Tongue (tissue), 2 donors: ENCODE measurements around the gene LINC00237. TPM values are rescaled to one million over a fixed set of nuclear protein-coding genes. Genes with fewer than 3 reads are reported as not detected.

Source experiments
- DNase-seq: peaks from one replicate; pipeline ENCODE4 v3.0.0-alpha.2; 2015
- total RNA-seq: library from RNA; depleted of rRNA; stranded (reverse); fragments of >200 nt; gene quantifications from one replicate; pipeline ENCODE4 v1.2.3, GENCODE V29; 2014

Gene LINC00237
- not detected for total RNA-seq

DNA sequence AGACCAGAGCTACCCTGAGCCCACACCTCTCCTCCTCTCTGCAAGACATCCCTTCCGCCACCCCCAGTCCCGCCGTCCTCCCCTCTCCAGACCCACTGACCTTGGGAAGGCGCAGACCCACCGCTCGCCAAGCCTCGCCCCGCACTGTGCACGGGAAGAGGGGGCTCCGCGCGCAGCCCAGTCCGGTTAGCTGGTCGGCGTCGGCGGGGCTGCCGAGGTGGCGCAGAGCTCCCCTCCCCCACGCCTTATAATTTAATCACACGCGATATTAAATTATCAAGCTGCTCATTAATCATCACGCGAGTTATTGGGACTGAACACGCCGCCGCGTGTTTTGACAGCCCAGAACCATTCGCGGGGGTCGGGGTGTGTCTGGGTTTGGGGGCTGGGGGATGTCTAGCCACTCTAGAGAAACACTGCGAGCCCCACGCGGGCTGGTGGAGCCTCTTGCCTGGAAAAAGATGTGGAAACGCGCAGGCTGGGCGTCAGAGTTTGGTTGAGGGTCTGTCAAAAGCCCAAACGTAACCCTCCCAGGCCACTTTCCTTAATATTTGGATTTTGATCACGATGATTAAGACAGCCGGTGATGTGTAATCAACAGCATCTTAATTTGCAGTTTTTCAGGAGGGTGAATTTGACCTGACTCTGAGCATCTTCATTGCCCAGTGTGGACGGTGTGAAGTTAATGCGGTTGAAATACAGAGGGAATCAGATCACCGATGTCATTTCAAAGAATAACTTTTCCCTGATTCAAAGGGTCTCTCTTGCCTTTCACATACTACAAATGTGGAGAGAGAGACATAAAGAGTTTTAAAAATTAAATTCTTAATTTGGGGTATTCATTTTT lies at the start of gene LINC00237:
Gene LINC00237, minus strand, starts transcription at position 188 of the 847 bp plus-strand sequence.
- DNase-seq = no peak

GRCh38 chr20:21155268-21155667 lies 49.1 kb upstream of the LINC00237 start:
- no peak for DNase-seq

DNA sequence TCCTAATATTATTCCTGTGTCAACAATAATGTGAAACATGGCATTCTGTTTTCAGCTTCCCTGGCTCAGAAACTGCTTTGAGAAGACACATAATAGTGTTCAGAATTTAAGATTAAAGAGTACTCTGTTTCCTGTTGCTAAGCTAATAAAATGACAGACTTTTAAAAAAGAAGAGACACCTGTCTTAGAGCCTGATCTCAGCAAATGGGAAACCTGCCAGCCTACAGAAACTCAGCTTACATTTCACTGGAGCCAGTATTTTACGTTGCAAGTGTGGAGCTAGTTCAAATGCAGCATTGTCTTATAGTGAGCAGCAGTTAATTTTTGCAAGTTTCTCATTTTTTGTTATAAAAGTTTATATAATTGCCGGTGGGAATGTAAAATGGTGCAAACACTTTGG lies 48.5 kb upstream of the LINC00237 start:
- peak; percentile 13 for DNase-seq

DNA sequence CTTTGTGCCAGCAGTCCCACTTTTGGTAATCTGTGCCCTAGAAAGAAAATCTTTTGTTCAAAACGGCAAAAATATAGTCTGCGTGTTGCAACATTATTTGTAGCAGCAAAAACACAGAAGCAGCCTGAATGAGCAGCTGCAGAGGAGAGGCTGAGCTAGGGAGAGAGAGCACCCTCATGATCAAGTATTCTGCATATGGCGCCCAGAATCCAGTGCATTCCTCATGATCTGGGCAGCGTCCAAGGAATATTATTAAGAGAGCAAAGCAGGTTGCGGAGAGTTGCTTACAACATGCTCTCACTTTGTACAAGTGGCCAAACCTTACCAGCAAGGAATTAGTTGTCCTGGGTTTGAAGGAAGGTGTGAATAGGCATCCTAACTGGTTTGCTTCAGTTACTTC lies 45.6 kb upstream of the LINC00237 start:
- no peak for DNase-seq

GRCh38 chr20:21149344-21149743 lies 43.2 kb upstream of the LINC00237 start:
- no peak for DNase-seq

DNA sequence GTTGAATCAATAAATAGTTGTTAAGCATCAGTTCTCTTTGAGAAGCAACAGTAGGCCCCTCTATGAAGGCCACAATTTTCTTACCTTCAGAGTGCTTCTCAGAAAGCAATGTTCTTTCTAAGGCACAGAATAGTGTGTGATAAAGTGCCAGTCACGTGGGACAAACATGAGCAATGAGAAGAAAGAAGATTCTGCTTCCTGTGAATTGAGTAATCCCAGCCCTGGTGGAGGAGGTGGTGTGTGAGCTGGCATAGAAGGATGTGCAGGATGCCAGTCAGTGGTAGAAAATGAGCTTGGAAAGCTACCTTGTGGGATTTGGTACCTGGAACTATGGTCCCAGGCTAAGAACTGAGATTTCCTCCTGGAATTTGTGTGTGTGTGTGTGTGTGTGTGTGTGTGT lies 41.4 kb upstream of the LINC00237 start:
- DNase-seq = no peak

DNA sequence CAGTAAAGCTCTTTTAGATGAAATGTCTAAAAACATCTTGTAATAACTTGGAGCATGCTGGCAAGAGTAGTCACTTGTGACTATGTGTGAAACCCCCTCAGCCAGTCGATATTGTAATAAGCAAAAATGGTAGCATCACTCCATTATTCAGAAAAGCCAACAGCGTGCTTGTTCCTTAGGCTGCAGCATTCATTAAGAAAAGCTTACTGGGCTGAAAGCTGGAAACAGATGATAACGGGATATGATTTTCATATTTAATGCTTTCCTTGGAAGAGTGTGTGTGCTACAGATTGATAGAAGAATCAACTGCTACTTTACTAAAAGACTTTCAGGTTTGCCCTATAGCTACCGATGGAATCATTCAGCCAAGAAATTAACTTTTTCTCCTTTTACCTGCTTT lies 40.1 kb upstream of the LINC00237 start:
- DNase-seq = no peak

GRCh38 chr20:21145424-21145823 lies 39.3 kb upstream of the LINC00237 start:
- no peak for DNase-seq

DNA sequence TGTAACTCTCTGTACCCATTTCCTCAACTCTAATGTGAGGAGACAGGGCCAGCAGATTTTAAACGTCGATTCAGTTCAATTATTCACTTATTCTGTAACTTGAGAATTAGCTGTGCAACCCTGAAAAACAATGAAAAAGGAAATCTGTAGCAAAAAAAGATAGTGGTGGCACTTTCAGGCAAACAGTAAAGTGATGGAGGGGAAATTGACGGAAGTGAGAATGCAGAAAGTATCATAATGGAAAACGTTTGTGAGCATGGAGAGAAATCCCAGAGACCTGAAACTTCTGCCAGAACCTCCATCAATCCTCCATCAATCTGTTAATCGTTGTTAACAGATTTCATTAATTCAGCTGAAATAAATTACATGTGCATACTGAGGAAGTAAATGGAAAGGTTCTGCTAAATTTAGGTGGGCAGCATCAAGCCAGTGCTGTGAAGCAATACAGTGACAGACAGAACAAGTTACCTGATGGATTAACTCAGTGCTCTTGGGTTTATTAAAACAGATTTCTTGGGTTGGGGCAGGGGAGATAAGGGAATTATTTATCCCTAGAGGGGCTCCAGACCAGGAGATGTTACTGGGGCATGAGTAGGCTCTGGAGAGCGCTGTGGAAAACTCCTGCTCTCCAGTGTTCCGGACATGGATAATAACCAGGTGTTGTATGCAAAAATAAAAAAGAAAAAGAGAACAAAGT lies 37.2 kb upstream of the LINC00237 start:
- no peak for DNase-seq

- no peak for DNase-seq
These were observed 35.7 kb upstream of the LINC00237 start for GRCh38 chr20:21141825-21142224.

DNA sequence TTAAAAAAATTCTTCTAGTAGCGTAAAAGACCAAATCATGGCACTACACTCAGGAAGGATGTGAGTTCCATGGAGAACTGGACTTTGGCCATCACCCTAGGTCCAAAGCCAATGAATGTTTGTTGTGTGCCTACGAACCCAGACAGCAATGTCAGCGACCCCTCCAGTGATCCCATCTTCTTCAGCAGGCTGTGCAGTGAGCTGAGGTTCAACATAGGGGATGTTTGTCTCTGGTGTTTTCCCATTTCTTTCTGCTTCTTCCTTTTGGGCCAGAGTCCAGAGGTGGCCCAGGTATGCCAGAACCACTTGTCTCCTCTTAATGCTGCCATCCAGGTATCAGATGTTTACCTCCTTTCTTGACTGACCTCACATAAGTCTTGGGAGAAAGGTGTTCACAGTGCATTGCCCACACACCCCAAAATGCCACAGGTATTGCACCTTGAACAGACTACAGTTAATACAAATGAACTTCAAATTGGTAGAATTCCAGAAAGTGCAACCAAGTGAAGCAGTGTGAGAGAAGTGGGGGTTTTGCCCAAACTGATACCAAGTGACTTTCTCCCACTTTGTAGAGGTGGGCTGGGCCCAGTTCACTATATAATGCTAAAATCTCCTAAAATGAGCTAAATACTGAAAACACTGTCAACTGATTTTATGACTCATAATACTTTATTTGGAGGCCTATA lies 33.9 kb upstream of the LINC00237 start:
- DNase-seq = no peak

DNA sequence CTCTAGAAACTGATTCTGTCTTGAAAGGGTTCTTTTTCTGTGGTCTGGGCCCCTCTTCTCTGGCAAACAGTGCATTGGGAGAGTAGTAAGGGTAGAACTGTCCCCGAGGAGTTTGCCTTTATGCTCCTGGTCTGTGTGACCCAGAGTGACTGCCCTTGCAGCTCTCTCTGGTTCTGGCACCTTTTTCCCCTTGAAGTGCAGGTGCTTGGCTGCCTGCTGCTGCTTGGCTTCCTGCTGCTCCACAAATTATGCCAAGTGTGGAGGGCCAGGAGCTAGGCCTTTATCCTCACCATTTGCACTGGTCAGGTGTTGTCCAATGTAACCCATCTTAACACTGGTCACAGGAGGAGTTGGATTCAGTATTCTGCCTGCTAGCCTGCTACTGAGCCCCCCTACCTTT lies 30.9 kb upstream of the LINC00237 start:
- DNase-seq = no peak

DNA sequence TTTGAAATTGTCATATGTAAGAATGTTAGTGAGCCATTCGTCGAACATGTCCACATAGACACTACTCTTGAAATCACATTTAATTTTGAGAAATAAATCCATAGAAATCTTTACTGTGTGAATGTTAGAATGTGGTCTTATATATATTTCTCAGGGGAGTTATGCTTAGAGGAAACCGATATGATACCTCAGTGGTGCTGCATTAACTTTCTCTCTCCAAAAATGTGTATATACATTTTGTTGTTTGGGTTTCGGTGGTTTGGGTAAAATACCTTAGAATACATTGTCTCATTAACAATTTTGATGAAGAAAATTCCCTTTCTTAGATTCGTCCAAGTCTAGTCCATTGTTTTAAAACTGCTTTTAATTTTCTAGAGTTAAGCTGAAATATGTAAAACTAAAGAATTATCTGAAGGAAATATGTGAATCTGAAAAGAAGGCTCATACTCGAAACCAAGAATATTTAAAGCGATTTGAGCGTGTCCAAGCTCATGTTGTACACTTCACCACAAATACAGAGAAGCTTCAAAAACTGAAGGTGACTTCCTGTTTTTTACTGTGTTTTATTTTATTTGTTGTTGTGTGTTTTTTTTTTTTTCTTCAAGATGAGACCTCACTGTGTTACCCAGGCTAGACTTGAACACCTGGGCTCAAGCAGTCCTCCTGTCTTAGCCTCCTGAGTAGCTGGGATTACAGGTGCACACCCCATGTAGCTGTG lies 30.0 kb upstream of the LINC00237 start:
- DNase-seq = no peak

GRCh38 chr20:21134883-21135493 lies 28.8 kb upstream of the LINC00237 start:
- DNase-seq = no peak

GRCh38 chr20:21133917-21134622 lies 27.9 kb upstream of the LINC00237 start:
- DNase-seq = no peak

DNA sequence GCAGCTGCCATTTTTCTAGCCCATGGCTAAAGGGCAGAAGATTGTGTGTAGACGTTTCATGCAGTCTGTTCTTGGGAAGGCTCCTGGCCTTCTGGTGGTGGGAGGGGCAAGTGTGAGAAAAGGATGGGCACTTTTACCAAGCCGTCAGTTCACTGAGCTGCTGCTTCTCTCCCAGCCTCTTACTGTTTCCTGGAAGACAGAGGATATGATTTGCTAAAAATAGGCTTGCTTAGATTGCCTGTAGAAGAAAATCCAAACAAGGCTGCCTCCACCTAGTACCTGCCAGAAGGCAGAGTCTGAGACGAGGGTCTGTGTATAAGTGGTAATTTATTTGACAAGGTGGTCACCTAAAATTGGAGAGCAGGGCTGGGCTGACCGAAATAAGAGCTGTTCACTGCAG lies 27.2 kb upstream of the LINC00237 start:
- no peak for DNase-seq

- no peak for DNase-seq
These were observed 23.7 kb upstream of the LINC00237 start for GRCh38 chr20:21129861-21130260.

DNA sequence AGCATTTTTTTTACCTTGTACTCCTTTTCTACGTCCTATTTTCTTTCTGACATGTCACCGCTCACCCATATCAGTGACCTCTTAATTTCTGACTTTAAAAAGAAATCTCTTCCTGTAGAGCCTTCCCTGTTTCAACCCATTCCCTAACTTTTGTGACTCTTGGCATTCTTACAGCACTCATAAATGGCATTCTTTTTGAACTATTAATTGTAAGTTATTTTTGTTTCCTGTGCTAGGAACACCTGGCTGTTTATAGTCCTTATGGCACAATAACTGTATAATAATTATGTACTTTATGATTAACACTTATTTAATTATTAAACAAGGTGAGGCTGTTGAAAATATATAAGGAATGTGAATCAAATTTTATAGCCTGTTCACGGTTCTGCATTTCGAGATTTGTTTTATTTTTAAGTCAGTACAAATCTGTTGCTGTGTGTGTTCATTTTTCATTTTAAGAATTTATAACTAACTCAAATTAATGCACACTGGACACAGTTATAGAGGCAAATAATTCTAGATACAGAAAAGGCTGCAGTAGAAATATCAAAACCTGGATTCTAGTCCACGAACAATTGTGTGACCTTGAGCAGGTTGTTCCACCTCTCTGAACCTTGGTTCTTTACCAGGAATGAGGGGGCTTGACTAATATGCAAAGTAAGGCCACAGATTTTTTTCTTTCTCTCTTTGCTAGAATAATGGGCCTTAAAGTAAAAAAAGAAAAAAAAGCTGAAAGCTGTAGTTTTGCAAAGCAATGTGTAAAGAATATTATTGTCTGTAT lies 21.2 kb upstream of the LINC00237 start:
- no peak for DNase-seq

GRCh38 chr20:21126581-21126870 lies 20.4 kb upstream of the LINC00237 start:
- no peak for DNase-seq

DNA sequence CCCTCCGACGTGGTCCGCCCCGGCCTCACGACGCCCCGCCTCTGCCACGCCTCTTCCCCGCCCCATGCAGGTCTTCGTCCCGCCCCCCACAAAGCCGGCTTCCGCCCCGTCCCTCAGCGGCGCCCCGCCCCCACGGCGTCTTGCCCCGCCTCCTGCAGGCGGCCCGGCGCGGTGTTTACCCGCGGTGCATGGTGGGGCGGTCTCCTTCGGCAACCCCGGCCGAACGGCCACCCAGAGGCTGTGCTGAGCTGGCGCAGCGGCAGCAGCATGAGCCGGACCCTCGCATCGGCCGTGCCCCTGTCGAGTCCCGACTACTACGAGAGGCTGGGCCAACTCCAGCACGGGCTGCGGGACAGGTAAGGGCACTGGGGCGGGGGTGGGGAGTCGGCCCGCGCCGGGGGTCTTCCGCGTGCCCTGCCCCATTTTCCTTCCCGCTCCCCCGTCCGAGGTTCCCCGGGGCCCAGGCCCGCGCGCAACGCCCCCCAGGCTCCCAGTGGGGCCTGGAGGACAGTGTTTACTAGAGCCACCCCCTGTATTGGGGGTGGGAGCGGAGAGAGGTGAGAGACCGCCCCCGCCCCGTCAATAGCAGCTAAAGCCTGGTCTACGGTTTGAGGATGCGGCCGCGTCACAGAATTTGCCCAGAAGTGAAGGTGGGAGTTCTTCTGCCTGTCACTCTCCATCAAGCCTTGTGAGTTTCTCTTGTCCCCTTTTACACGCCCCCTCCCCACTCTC lies 19.9 kb upstream of the LINC00237 start, which contains the start of gene KIZ:
Gene KIZ, plus strand, starts transcription at position 234 of the 732 bp plus-strand sequence. Its CDS starts 34 bp downstream, at position 268.
- DNase-seq = peak; percentile 98
